Cardiac fibroblast (primary cell): ENCODE results near the gene SERPINC1.
"Not testable (repeated sequence)": the region's sequence is repeated elsewhere in the genome, so short reads cannot be mapped to it uniquely, and the experiment has no call there.

Experiments used
- DNase-seq, 2 donors: peaks; one replicate each; pipeline versions ENCODE4 v3.0.0 to v3.0.0-alpha.2; 2010; ENCODE audit warnings: low read depth in 2 of 2
- H3K4me3 ChIP-seq, 2 donors: replicated peaks in 1 of 2; 1 replicate in 1 of 2; 2 replicates in 1 of 2; pipeline ENCODE4 v1.5.1; 2011; ENCODE audit warnings: low read depth in 2 of 2, low read length in 2 of 2, mild to moderate bottlenecking in 2 of 2, moderate library complexity in 1 of 2
- TF ChIP-seq, protein P1 (sequence below): IDR thresholded peaks from one replicate; pipeline ENCODE4 v1.5.1; 2011; ENCODE audit warnings: low read depth, mild to moderate bottlenecking, low read length, inconsistent platforms

SERPINC1 gene

DNA sequence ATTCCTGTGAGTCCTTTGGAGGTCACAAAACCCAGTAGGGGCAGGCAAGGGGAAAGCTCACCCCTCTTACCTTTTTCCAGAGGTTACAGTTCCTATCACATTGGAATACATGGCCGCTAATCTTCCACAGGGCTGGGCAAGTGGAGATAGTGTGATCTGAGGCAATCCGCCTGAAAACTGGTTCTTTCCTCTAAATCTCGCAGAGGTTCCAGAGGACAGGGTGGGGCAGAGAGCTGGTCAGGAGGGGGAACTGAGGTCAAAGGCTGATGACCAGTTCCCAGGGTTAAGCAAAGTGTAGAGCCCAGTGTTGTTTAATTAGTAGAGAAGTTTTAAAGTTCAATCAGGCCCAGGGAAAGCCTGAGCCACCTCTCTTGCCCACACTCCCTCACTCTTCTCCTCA, at the start of gene SERPINC1:
TSS of gene SERPINC1 (minus strand) at position 179 of the 400 bp plus-strand sequence. CDS start at position 111, 68 bp downstream.
- no peak within 1 kb of the TSS for H3K4me3 ChIP-seq
- DNase-seq, result no peak
- TF ChIP-seq, protein P1, sequence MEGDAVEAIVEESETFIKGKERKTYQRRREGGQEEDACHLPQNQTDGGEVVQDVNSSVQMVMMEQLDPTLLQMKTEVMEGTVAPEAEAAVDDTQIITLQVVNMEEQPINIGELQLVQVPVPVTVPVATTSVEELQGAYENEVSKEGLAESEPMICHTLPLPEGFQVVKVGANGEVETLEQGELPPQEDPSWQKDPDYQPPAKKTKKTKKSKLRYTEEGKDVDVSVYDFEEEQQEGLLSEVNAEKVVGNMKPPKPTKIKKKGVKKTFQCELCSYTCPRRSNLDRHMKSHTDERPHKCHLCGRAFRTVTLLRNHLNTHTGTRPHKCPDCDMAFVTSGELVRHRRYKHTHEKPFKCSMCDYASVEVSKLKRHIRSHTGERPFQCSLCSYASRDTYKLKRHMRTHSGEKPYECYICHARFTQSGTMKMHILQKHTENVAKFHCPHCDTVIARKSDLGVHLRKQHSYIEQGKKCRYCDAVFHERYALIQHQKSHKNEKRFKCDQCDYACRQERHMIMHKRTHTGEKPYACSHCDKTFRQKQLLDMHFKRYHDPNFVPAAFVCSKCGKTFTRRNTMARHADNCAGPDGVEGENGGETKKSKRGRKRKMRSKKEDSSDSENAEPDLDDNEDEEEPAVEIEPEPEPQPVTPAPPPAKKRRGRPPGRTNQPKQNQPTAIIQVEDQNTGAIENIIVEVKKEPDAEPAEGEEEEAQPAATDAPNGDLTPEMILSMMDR, result no peak

DNA sequence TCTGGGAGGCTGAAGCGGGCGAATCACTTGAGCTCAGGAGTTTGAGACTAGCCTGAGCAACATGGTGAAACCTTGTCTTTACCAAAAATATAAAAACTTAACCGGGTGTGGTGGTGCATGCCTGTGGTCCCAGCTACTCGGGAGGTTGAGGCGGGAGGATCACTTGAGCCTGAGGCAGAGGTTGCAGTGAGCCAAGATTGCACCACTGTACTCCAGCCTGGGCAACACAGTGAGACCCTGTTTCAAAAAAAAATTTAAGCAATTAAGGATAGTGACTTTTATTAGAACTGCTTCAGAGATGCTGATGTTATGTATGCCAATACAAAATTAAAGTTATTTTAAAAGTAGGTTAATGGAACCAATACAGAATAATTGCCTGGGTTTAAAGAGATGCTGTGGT, 48.8 kb upstream of the SERPINC1 start:
- not testable (repeated sequence) for DNase-seq

DNA sequence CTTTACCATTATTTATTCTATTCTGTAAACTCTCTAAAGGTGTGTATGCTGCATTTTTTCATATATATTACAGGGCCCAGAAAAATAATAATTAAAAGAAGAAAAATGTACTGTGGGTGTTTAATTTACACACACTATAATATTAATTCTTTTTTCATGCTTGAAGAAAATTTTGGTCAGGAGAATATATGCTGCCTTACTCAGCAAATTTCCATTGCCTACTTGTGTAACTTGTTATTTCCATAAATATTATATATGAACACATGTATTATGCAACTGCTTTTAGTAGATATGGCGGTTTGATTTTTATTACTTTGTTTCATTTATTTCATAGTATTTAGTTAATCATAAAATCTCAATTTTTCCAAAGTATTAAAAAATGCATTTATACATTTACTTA, 46.4 kb upstream of the SERPINC1 start:
- TF ChIP-seq, protein P1, result no peak
- H3K4me3 ChIP-seq, result no peak overlapping the region
- no peak for DNase-seq

More for the DNA sequence above, 48.8 kb upstream of the SERPINC1 start:
- H3K4me3 ChIP-seq, result not testable (repeated sequence)

DNA sequence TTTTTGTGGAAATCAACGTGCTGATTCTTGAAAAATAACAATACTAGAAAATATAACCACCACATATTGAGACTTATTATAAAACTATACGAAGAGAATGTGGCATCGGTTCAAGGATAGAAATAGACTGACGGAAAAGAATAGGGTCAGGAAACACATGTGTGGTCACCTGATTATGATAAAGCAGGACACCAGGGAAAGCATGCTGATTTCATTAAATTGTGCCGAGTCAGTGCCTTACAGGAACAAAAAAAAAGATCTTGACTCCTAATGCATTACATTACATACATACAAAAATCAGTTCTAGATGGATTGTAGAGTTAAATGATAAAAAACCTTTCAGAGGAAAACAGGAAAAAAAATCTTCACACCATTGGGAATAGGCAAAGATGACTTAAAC, 43.5 kb upstream of the SERPINC1 start:
- H3K4me3 ChIP-seq, result no peak overlapping the region
- TF ChIP-seq, protein P1, result no peak
- no peak for DNase-seq

DNA sequence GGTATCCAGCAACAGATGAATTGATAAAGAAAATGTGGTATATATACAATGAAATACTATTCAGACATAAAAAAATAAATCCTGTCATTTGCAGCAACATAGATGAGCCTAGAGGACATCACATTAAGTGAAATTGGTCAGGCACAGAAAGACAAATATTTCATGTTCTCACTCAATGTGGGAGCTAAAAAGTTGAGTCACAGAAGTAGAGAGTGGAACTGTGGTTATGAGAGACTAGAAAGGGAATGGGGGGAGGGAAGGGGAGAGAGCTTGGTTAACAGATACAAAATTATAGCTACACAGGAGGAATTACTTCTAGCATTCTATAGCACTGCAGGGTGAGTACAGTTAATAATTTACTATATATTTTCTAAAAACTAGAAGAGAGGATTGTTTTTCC, 37.1 kb upstream of the SERPINC1 start:
- TF ChIP-seq, protein P1, result no peak
- DNase-seq, result peak in 1 of 2 donors; percentile 28
- no peak overlapping the region for H3K4me3 ChIP-seq

DNA sequence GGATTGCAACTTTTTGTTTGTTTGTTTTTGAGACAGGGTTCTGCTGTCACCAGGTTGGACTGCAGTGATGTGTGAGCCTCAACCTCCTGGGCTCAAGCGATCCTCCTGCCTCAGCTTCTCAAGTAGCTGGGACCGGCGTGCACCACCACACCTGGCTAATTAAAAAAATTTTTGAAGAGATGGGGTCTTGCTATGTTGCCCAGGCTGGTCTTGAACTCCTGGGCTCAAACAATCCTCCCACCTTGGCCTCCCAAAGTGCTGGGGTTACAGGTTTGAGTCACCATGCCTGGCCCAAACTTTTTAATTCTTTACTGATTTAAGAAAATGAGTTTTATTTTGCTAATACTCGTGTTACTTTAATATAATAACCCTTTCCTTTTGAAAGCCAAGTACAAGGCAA, 31.5 kb upstream of the SERPINC1 start:
- H3K4me3 ChIP-seq, result no peak overlapping the region
- no peak for DNase-seq
- TF ChIP-seq, protein P1, result no peak

DNA sequence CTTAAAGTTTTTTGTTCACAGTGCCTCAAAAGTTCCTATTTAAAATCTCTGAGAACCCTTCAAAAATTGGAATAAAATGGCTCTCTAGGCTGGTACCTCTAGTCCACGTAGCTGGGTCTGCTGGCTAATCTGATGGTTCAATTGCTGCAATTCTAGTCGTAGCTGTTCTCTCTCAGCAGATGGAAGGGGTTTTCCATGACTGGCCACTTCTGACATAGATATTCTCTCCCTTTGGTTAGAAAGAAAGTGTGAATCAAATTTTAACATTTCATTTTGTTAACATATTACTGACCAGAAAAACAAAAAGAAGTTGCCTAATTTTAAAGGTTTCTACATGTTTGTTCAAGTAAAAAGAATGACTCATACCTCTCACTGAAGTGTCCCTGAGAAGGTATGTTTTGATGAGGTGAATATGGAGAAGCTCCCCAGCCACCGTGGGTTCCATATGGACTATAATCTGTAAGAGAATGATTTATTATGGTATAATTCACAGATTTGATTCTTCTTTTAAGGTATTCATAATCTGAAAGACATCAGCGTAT, 29.3 kb upstream of the SERPINC1 start:
- H3K4me3 ChIP-seq, result no peak overlapping the region
- peak in 1 of 2 donors; percentile 27 for DNase-seq
- TF ChIP-seq, protein P1, result no peak
